ENCODE results near the gene PPFIBP1. TPM values are rescaled to one million over a fixed set of nuclear protein-coding genes. Genes with fewer than 3 reads are reported as not detected.
"Not testable (repeated sequence)": the region's sequence is repeated elsewhere in the genome, so short reads cannot be mapped to it uniquely, and the experiment has no call there.

The PPFIBP1 gene
- total and polyA plus RNA-seq, 2 experiments from 2014 or later = 23.5 to 30.9 TPM

GRCh38 chr12:27576667-27577347 lies 52.8 kb downstream of the PPFIBP1 start:
- Histone ChIP-seq H3K4me1 (ENCODE audit: low read depth) (peaks cover 4% of the 10 kb centered on the region), H3K4me3 (no peak overlapping the region)

GRCh38 chr12:27577688-27578087 lies 53.7 kb downstream of the PPFIBP1 start:
- Histone ChIP-seq H3K36me3 (no peaks in the 10 kb centered on the region), H3K4me1 (ENCODE audit: low read depth) (peaks cover 4% of the 10 kb centered on the region), H3K27me3 (peaks cover 14% of the 10 kb centered on the region), H3K9me3 (ENCODE audit: low read depth) (no peaks in the 10 kb centered on the region), H3K27ac (no peak overlapping the region), H3K4me3 (no peak overlapping the region)
- DNase-seq (ENCODE audit: low read depth in 1 of 2, low spot score in 1 of 2) = no peak
- TF ChIP-seq CTCF (IDR thresholded peaks at IDR 0.05; ENCODE audit: low read depth, low read length) = no peak

More at GRCh38 chr12:27576667-27577347, 52.8 kb downstream of the PPFIBP1 start:
- no peak overlapping the region for H3K27ac ChIP-seq
- H3K36me3 ChIP-seq = no peaks in the 10 kb centered on the region
- DNase-seq (ENCODE audit: low read depth in 1 of 2, low spot score in 1 of 2) = no peak
- H3K27me3 ChIP-seq = peaks cover 12% of the 10 kb centered on the region
- TF ChIP-seq CTCF (IDR thresholded peaks at IDR 0.05; ENCODE audit: low read depth, low read length) = no peak
- H3K9me3 ChIP-seq (ENCODE audit: low read depth) = no peaks in the 10 kb centered on the region

- Histone ChIP-seq H3K27me3 (peaks cover 18% of the 10 kb centered on the region), H3K27ac (no peak overlapping the region), H3K36me3 (no peaks in the 10 kb centered on the region), H3K4me3 (no peak overlapping the region), H3K4me1 (ENCODE audit: low read depth) (peaks cover 7% of the 10 kb centered on the region), H3K9me3 (ENCODE audit: low read depth) (no peaks in the 10 kb centered on the region)
- DNase-seq (ENCODE audit: low read depth in 1 of 2, low spot score in 1 of 2) = peak in 1 of 2 donors; percentile 8
- TF ChIP-seq CTCF (IDR thresholded peaks at IDR 0.05; ENCODE audit: low read depth, low read length) = no peak
Observed at GRCh38 chr12:27578689-27579372, 54.8 kb downstream of the PPFIBP1 start.

GRCh38 chr12:27580561-27581330 lies 56.7 kb downstream of the PPFIBP1 start:
- H3K36me3 ChIP-seq = no peaks in the 10 kb centered on the region
- H3K27ac ChIP-seq = no peak overlapping the region

GRCh38 chr12:27581331-27581671 lies 57.3 kb downstream of the PPFIBP1 start:
- H3K4me1 ChIP-seq (ENCODE audit: low read depth); H3K36me3 ChIP-seq; H3K27ac ChIP-seq; DNase-seq (ENCODE audit: low read depth in 1 of 2, low spot score in 1 of 2); H3K4me3 ChIP-seq; H3K9me3 ChIP-seq (ENCODE audit: low read depth): not testable (repeated sequence)
- H3K27me3 ChIP-seq = peaks cover 34% of the 10 kb centered on the region

More at GRCh38 chr12:27580561-27581330, 56.7 kb downstream of the PPFIBP1 start:
- DNase-seq (ENCODE audit: low read depth in 1 of 2, low spot score in 1 of 2) = no peak
- Histone ChIP-seq H3K9me3 (ENCODE audit: low read depth) (no peaks in the 10 kb centered on the region), H3K27me3 (peaks cover 34% of the 10 kb centered on the region), H3K4me3 (no peak overlapping the region), H3K4me1 (ENCODE audit: low read depth) (peaks cover 3% of the 10 kb centered on the region)
- TF ChIP-seq CTCF (IDR thresholded peaks at IDR 0.05; ENCODE audit: low read depth, low read length) = no peak

GRCh38 chr12:27581833-27582232 lies 57.8 kb downstream of the PPFIBP1 start:
- H3K4me1 ChIP-seq (ENCODE audit: low read depth); H3K27ac ChIP-seq; H3K4me3 ChIP-seq; H3K36me3 ChIP-seq; H3K9me3 ChIP-seq (ENCODE audit: low read depth): not testable (repeated sequence)
- DNase-seq (ENCODE audit: low read depth in 1 of 2, low spot score in 1 of 2) = peak in 1 of 2 donors; percentile 27
- peaks cover 30% of the 10 kb centered on the region for H3K27me3 ChIP-seq

GRCh38 chr12:27582445-27582844 lies 58.4 kb downstream of the PPFIBP1 start:
- H3K27ac ChIP-seq; H3K4me1 ChIP-seq (ENCODE audit: low read depth); H3K36me3 ChIP-seq; H3K9me3 ChIP-seq (ENCODE audit: low read depth); H3K4me3 ChIP-seq; DNase-seq (ENCODE audit: low read depth in 1 of 2, low spot score in 1 of 2): not testable (repeated sequence)
- peaks cover 30% of the 10 kb centered on the region for H3K27me3 ChIP-seq

Measured in cardiac muscle cell (in vitro differentiated cells and primary cell).